ENCODE data around the gene OVCH1. TPM values are rescaled to one million over a fixed set of nuclear protein-coding genes. Genes with fewer than 3 reads are reported as not detected.
"Not testable (repeated sequence)": the region's sequence is repeated elsewhere in the genome, so short reads cannot be mapped to it uniquely, and the experiment has no call there.

OVCH1 gene
- total RNA-seq, 1 donor = under 0.01 TPM

DNA sequence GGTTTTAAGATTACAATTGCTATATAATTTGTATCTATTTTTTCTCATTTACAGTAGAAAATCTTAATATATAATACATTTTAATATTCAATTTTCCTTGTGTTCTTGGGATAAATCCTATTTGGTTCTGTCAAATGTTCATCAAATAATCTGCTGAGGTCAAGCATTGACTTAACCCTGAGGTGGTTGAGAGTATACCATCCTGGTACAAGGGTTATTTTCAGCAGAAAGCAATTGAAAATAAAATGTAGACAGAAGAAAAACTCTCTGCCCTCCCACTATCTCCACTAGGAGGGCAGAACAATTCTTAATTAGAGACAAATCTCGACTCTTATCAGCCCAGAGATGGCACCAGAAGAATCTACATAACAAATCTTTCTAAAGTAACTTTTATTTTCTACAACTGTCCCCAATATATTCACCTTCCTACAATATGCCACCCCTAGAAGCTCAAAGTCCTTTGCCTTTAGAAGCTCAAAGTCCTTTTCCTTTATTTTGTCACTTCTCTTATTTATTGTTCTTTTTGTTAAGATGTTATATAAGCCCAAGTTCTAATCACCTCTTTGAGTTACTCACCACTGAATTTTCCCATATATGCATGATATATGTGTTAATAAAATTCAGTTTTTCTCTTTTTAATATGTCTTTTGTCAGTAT lies 58.6 kb downstream of the OVCH1 start:
- no peak overlapping the region for H3K4me3 ChIP-seq (ENCODE audit: low read depth, low read length)
- TF ChIP-seq, protein P1, sequence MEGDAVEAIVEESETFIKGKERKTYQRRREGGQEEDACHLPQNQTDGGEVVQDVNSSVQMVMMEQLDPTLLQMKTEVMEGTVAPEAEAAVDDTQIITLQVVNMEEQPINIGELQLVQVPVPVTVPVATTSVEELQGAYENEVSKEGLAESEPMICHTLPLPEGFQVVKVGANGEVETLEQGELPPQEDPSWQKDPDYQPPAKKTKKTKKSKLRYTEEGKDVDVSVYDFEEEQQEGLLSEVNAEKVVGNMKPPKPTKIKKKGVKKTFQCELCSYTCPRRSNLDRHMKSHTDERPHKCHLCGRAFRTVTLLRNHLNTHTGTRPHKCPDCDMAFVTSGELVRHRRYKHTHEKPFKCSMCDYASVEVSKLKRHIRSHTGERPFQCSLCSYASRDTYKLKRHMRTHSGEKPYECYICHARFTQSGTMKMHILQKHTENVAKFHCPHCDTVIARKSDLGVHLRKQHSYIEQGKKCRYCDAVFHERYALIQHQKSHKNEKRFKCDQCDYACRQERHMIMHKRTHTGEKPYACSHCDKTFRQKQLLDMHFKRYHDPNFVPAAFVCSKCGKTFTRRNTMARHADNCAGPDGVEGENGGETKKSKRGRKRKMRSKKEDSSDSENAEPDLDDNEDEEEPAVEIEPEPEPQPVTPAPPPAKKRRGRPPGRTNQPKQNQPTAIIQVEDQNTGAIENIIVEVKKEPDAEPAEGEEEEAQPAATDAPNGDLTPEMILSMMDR (IDR thresholded peaks at IDR 0.05; ENCODE audit: insufficient read depth, low read depth, low read length) = no peak
- no peak for DNase-seq (ENCODE audit: low read depth)

DNA sequence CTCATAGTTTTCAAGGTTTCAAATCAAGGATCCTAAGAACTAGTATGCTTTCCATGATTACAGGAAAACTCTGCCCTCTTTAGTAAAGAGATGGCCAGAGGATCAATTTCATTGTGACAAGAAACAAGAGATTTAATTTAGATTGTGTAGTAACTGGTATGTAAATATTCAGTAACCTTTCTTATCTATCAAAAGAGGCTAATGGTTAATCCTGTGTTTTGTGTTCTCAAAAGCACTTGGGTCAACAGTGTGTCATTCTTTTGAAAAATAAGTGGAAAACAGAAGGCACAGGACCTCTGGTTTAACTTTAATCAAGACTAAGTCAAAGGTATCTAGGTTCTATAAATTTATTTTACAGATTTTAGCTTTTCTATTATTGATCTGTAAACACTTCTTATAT lies 59.9 kb downstream of the OVCH1 start:
- DNase-seq (ENCODE audit: low read depth) = no peak
- H3K4me3 ChIP-seq (ENCODE audit: low read depth, low read length) = no peak overlapping the region
- TF ChIP-seq, protein P1 (IDR thresholded peaks at IDR 0.05; ENCODE audit: insufficient read depth, low read depth, low read length) = no peak

DNA sequence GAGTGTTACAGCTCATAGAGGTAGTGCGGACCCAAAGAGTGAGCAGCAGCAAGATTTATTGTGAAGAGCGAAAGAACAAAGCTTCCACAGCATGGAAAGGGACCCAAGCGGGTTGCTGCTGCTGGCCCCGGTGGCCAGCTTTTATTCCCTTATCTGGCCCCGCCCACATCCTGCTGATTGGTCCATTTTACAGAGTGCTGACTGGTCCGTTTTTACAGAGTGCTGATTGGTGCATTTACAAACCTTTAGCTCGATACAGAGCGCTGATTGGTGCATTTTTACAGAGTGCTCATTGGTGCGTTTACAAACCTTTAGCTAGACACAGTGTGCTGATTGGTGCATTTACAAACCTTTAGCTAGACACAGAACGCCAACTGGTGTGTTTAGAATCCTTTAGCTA lies 60.7 kb downstream of the OVCH1 start:
- not testable (repeated sequence) for H3K4me3 ChIP-seq (ENCODE audit: low read depth, low read length); DNase-seq (ENCODE audit: low read depth)

DNA sequence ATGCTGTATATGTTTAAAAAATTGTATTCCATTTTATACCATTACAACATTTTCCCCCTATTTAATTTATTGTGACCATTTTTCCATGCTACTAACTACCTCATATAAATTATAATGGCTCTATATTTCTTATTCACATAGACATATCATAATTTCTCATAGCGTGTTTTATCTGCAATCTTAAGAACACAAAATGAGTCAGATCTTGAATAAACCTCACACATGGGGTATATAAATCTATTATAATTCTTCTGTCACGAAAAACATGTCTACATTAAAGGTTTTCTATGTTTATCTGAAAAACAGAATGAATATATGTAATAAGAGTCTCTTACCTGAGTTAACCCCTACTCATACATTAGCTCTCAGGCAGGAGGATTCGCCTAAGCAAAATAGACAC lies 66.0 kb downstream of the OVCH1 start:
- no peak for DNase-seq (ENCODE audit: low read depth)
- H3K4me3 ChIP-seq (ENCODE audit: low read depth, low read length) = no peak overlapping the region
- TF ChIP-seq, protein P1 (IDR thresholded peaks at IDR 0.05; ENCODE audit: insufficient read depth, low read depth, low read length) = no peak

DNA sequence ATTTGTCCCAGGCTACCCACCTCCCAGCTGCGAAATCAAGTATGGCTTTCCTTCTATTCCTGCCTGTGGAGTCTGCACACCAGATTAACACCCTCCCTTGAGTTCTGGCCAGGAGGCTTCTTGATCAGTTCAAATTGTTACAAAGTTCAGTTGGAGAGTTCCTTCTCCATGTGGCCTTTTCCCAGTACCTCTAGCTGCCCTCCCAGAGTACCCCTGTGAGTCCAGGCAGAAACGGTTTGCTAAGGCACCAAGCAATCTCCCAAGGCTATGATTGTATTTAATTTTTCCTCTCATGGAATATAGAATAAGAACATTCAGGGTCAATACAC lies 66.8 kb downstream of the OVCH1 start:
- TF ChIP-seq, protein P1 (IDR thresholded peaks at IDR 0.05; ENCODE audit: insufficient read depth, low read depth, low read length) = no peak
- no peak for DNase-seq (ENCODE audit: low read depth)
- H3K4me3 ChIP-seq (ENCODE audit: low read depth, low read length) = no peak overlapping the region

DNA sequence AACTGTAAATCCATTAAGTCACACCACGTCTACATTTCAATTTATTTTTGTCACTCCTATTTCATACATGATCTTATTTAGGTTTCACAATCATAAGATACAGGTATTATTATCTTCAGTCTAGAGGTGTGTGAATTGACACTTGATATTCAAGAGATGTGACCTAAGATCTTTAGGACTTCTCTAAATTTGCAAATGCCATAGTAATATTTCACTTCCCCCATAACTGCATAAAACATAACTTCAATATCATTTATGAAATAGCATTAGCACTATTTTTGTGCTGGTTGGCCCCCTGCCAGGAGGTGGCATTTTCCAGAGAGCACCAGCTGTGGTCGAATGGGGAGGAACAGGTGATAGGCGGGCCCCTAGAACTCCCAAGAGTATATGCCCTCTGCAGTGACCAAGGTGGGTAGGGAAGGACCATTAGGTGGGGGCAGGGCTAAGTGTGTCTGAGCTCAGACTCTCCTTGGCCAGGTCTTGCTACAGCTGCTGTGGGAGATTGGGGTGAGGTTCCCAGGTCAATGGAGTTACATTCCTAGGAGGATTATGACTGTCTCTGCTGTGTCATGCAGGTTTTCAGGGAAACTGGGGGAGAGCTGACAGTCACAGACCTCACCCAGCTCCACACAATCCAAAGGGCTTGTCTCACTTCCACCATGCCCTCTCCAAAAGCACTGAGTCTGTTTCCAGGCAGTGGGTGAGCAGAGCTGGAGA lies 67.3 kb downstream of the OVCH1 start:
- TF ChIP-seq, protein P1 (IDR thresholded peaks at IDR 0.05; ENCODE audit: insufficient read depth, low read depth, low read length) = no peak
- DNase-seq (ENCODE audit: low read depth) = no peak
- H3K4me3 ChIP-seq (ENCODE audit: low read depth, low read length) = no peak overlapping the region

DNA sequence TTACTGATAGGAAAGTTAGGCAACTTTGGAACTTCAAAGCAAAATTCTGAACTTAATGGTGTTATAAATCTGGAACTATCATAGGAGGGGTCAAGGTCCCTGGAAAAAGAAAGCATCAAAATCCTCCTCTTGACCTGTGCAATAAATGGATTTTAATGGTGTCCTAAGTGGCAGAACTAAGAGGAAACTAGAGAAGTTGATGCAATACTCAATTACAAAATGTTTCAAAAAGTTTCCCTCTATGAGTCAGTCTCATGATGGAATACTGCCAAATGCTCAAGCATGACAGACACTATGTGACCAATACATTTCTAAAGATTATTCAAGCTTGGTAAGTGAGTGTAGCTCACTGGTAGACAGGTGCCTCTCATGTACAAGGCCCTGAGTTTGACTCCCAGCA lies 68.9 kb downstream of the OVCH1 start:
- no peak overlapping the region for H3K4me3 ChIP-seq (ENCODE audit: low read depth, low read length)
- peak; percentile 78 for DNase-seq (ENCODE audit: low read depth)
- TF ChIP-seq, protein P1 (IDR thresholded peaks at IDR 0.05; ENCODE audit: insufficient read depth, low read depth, low read length) = no peak
